ENCODE results near the gene TSHZ3.

TSHZ3 gene

DNA sequence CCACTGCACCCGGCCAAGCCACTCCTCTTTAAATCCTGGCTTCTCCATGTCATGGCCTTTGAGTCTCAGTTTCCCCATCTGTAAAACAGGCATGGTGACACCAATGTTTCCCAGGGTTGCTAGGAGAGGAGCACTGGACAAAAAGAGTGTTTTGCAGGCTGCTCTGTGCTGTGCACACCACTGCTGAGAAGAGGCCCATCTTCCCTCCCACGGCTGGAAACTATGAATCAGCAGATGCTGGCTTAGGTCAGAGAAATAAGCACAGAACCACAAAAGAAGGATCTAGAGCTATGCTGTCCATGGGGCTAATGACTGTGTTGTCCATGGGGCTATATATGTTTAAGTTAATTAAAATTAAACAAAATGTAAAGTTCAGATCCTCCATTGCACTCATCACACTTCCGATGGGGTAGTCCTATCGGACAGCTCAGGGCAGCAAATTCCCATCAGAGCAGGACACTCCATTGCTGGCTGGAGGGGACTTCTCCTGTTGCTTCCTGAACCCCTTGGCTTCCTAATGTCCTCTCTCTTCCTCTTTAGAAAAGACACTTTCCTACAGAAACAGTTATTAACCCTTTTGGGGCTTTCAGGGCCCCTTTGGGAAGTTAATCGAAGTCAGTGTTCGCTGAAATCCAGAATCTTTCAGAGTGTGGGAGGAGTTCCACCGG lies 37.1 kb downstream of the TSHZ3 start:
- FAIRE-seq: no peak

GRCh38 chr19:31310432-31311133 lies 38.7 kb downstream of the TSHZ3 start:
- FAIRE-seq: no peak

GRCh38 chr19:31308781-31309180 lies 40.5 kb downstream of the TSHZ3 start:
- no peak for FAIRE-seq

GRCh38 chr19:31307071-31307669 lies 42.1 kb downstream of the TSHZ3 start:
- FAIRE-seq: no peak

GRCh38 chr19:31306006-31306753 lies 43.1 kb downstream of the TSHZ3 start:
- FAIRE-seq: no peak

GRCh38 chr19:31304831-31305312 lies 44.4 kb downstream of the TSHZ3 start:
- no peak for FAIRE-seq

DNA sequence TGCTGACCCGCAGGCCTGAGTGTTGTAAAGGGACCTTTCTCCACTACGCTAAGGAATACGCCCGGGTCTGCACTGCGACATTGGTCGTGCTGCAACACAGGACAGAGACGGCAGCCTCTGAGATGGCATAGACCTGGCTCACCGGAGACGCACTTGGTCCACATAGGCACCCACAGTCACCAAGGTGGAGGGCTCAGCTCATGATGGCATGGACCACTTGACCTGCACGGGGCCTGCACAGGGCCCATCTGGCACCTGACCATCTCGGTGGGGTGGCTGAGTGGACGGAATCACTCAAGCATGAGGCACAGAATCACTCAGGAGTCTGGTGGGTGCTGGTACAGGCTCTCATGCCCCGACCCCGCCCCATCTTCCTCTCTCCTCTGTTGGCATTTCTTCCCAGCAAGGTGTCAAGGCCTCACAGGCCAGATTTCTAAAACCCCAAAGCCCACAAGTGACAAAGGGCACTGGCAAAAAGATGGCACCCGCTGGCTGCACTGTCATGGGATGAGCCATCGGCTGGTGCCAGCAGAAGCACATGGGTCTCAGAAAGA lies 45.9 kb downstream of the TSHZ3 start:
- FAIRE-seq: no peak

DNA sequence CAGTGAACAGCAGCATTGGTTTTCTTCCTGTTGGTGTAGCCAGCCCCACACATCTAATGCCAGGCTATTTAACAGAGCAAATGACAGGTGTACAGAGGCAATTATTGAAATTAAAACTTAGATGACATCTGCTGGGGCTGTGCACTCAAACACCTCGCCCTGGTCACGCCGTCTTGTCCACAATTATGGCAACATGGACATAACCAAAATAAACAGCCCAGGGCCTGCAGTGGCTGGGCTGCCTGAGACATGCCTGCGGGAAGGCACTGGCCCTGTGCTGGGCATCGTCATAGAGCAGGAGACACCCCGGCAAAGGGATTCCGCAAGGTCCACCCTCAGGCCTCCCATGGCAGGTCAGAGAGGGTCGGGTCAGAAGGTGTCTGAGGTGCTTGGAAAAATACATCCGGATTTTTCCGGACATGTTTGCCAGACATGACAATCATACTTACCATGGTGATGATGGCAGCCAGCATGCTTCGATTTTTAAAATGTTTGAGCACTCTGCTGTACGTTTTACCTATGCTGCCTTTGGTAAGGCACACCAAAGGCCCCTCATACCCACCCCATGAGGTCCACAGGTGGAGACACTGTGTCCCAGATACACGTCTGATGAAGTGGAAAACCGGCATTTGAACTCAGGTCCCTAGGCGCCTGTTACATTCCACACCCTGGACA lies 47.8 kb downstream of the TSHZ3 start:
- no peak for FAIRE-seq

GRCh38 chr19:31300422-31300821 lies 48.8 kb downstream of the TSHZ3 start:
- no peak for FAIRE-seq

GRCh38 chr19:31299665-31300064 lies 49.6 kb downstream of the TSHZ3 start:
- no peak for FAIRE-seq

GRCh38 chr19:31297991-31298390 lies 51.2 kb downstream of the TSHZ3 start:
- no peak for FAIRE-seq

DNA sequence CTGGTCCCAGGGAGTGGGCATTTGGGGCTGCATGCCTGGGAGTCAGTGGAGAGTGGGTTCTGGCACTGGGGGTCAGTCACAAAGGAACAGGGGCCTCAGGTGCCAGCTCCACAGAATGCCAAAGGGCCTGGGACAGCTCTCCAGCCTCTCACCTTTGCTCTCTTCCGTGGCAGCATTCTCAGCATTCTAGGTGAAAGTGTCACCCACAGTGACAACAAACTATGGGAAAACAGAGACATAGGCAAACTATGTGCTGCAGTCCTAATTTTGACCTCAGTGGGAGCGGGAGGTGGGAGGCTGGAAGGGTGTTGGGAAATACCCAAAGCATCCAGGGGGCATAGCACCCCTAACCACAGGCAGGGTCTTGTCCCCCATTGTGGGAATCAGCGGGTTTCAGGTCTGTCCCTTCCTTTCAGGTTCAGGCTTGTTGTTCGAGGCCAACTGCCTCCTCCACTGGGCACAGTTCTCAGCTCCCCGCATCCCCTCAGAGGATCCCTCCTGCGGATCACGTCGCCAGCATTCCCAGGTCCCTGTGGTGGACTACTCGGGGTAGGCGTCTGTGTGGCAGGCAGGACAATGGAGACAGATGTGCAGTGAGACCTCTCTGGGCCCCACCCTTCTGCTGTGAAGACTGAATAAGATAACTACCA lies 52.4 kb downstream of the TSHZ3 start:
- FAIRE-seq: no peak

DNA sequence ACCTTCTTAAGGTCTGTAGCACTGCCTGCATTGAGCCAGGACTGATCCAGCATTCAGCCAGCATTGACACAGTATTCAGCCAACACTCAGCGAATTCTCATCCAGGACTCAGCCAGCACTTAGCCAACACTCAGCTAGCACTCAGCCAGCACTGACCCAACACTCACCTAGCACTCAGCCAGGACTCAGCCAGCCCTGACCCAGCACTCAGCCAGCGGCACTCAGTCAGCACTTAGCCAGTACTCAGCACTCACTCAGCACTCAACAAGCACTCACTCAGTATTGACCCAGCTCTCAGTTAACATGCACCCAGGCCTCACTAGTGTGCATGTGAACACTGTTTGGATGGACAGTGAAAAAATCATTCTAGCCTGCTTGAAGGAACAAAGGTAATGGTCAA lies 55.0 kb downstream of the TSHZ3 start:
- FAIRE-seq: no peak

DNA sequence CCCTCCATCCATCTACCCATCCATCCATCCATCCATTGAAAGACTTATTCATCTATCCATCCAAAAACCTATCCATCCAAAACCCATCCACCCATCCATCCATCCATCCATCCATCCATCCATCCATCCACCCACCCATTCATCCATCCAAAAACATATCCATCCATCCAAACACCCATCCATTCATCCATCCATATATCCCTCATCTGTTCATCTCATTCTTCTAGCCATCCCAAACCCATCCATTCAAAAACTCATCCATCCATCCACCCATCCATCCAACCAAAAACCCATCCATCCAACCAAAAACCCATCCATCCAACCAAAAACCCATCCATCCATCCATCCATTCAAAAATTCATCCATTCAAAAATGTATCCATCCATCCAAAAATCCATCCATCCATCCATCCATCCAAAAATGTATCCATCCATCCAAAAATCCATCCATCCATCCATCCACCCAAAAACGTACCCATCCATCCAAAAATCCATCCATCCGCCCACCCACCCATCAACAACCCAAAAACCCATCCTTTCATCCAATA lies 56.5 kb downstream of the TSHZ3 start:
- FAIRE-seq: no peak

DNA sequence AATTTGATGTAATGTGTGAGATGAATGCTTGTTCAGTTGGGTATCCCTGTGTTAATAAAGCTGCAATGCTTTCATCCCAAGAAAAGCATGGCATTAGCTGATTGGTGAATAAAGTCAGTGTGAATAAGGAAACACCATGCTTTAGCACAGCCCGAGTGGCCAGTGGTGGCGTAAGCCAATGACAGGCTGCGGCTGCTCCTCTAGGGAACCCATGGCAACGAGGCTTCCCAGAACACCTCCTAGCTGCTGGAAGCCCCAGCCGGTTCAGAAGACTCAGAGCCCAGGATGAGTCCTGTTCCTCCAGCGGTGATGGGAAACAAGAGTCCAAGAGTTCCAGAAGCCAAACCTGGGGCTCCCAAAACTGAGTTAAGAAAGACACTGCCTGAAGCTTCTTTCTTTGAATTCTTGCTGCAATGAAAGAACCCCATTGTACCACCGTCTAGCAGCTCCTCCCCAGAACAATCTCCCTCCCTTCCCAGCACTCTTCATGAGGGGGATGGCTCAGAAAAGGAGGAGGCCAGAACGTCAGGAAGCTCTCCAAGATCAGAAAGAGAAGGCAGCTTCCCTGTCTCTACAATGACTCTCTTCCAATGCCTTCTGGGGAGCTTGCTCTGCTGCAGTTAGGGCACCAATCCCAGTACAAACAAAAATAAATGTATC lies 58.2 kb downstream of the TSHZ3 start:
- no peak for FAIRE-seq

- no peak for FAIRE-seq
Observed at GRCh38 chr19:31289976-31290375, 59.3 kb downstream of the TSHZ3 start.

- no peak for FAIRE-seq
Observed at GRCh38 chr19:31289381-31289880, 59.8 kb downstream of the TSHZ3 start.

- no peak for FAIRE-seq
Observed at GRCh38 chr19:31286491-31286890, 62.7 kb downstream of the TSHZ3 start.

DNA sequence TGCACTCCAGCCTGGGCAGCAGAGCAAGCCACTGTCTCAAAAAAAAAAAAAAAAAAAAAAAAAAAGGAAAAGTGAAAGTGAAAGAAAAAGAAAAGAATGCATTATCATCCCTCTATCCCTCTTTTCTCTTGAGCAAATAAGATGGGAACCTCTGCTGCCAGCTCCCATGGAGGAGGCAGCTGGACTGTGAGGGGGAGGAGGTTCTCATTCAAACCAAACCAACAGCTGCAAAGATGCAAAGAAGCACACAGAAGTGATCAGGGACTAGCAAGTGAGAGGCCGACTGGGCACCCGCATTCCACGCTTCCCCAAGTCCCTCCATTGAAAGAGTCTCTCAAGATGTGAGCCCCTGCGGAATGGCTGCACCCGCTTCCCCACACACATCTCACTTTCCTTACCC lies 63.5 kb downstream of the TSHZ3 start:
- no peak for FAIRE-seq

GRCh38 chr19:31284621-31285020 lies 64.6 kb downstream of the TSHZ3 start:
- FAIRE-seq: no peak

- no peak for FAIRE-seq
Observed at GRCh38 chr19:31283701-31284100, 65.5 kb downstream of the TSHZ3 start.

Data from endometrium (tissue), 2 donors.